NCI-H1417 (cell line): ENCODE data around the gene HOXD8.

Source experiments
- DNase-seq, 3 experiments: peaks; one replicate each; lab custom pipeline; 2025; lab: John Stamatoyannopoulos, UW

Gene HOXD8

DNA sequence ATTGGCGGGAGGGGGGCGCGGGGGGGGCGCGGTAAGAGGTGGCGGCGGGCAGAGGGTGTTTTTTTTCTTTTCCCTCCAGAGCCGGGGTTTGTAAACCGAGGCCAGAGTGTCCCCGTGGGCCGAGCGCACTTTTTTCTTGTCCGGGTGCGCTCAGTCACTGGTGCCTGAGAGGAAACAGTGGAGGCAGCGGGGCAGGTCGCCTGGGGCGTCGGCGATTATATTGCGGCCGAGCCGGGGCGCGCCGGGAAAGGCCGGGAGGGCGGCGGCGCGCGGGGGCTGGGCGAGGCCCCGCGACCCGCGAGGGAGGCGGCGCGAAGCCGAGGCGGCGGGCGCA, 275 bp downstream of the HOXD8 start:
- DNase-seq: peak in 2 of 3 experiments; percentile 45 to 90

DNA sequence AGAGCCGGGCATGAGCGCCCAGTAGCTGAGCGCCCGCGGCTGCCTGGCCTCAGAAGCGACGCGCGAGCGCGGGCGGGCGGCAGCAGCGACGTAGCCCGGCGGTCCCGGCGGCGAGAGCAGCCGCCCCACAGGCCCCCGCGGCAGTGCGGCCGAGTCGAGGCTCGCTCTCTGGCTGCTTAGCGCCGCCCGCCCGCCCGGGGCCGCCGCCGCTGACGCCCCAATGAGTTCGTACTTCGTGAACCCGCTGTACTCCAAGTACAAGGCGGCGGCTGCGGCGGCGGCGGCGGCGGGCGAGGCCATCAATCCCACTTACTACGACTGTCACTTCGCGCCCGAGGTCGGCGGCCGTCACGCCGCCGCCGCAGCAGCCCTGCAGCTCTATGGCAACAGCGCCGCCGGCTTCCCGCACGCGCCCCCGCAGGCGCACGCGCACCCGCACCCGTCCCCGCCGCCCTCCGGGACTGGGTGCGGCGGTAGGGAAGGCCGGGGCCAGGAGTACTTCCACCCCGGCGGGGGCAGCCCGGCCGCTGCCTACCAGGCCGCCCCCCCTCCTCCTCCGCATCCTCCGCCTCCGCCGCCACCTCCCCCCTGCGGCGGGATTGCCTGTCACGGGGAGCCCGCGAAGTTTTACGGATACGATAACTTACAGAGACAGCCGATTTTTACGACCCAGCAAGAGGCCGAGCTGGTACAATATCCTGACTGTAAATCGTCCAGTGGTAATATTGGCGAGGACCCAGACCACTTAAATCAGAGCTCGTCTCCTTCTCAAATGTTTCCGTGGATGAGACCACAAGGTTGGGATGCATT, 847 bp downstream of the HOXD8 start:
- peak; percentile 45 to 90 (median 86) for DNase-seq

- peak in 1 of 3 experiments; percentile 43 for DNase-seq
These were observed 1.7 kb downstream of the HOXD8 start for GRCh38 chr2:176130957-176131847.

GRCh38 chr2:176131848-176132158, 2.3 kb downstream of the HOXD8 start:
- DNase-seq: no peak

DNA sequence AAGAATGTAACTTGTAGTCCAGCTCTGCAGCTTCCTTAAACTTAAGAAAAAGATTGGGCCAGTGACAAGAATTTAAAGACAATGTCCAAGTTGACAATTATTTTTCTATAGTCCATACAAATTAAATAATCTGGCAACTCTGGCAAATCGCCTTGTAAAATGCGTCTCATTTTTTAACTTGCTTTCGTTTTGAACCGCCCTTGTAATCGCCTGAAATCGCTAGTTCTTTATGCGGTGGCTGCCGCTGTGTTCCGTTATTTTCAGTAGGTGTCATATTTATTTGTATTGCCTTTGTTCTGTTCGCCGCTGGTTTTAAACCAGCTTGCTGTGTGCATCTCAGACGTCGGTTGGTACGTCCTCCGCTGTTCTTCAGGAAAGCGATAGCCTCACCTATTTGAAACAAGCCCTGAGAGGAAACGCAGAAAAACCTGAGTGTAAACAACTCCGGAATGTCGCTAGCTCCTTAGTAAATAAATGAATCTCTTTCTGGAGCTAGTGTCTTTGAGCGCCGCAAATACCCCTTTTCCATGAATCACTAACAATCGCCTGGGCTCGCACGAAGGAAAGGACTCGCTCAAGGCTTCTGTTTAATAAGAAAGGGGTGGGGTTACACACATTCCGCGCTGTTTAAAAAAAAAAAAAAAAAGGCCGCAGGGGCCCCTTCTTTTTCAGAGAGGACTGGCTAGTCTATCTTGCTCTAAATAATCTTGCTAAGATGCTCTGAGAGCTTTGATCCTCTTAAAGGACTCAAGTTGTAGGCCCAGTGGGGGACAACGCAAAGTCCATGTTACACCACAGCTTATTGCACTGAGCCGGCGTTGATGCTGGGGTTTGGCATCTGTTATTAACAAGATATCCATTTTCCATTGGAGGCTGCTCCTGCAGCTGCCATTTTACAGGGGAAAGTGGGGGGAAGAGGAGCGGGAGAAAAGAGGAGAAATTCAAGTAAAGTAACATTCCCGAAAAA, 3.0 kb downstream of the HOXD8 start:
- DNase-seq: peak in 1 of 3 experiments; percentile 25

DNA sequence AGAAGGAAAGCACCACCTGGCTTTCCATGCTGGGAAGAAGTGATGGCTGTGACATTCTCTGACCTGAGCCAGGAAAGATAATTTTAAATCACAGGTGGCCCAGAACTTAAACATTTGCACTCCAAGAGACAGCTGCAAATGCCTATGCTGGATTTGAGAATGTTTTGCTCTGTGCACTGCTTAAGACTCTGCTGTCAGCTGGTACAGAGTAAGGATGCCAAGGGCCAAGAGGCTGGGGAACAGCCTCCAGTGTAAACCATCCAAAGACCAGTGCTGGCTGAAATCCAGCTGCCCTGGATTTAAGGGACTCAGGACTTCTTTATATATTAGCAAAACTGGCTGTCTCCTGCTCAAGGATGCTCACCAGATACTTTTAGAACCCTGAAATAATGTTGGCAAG, 3.9 kb downstream of the HOXD8 start:
- no peak for DNase-seq

DNA sequence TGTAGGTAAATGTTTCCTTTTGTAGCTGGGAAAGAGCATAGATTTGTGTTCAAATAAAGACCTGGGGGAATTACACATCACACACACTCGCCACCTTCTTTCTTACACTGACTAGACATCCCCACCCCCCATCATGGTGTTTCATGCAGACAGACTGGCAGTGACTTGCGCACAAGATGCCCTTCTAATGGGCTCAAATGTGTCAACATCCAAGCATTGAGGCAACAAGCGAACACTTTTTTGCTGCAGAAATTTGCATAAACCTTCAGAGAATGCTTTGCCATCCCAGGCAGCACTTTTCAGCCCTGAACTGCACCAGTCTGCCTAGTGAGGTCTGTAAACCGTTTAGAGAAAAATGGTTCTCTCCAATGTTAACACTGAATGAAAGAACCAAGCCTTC, 4.5 kb downstream of the HOXD8 start:
- no peak for DNase-seq

DNA sequence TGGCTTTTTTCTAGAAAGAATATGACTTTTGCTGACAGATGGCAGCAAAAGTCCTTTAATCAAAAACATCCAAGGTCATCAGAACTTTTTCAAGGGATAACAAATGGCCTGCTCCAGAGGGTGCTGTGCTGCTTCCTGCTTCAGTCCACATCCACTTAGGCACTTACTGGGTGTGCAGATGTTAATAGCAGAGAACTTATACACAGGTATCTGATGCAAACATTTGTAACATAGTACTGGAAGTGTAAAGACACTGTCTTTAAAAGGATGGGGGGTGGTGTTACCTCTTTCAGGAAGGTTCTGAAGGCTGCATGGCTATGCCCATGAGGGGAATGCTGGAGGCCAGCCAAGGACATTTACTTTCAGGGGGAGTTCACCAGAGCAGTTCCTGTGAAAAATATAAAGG, 5.5 kb downstream of the HOXD8 start:
- peak in 1 of 3 experiments; percentile 55 for DNase-seq

- no peak for DNase-seq
These were observed 7.1 kb downstream of the HOXD8 start for GRCh38 chr2:176136374-176137251.

GRCh38 chr2:176137252-176137580, 7.7 kb downstream of the HOXD8 start:
- no peak for DNase-seq

DNA sequence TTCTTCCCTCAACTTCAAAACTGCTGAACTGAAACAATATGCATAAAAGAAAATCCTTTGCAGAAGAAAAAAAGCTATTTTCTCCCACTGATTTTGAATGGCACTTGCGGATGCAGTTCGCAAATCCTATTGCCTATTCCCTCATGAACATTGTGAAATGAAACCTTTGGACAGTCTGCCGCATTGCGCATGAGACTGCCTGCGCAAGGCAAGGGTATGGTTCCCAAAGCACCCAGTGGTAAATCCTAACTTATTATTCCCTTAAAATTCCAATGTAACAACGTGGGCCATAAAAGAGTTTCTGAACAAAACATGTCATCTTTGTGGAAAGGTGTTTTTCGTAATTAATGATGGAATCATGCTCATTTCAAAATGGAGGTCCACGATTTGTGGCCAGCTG, 8.4 kb downstream of the HOXD8 start:
- DNase-seq: no peak

DNA sequence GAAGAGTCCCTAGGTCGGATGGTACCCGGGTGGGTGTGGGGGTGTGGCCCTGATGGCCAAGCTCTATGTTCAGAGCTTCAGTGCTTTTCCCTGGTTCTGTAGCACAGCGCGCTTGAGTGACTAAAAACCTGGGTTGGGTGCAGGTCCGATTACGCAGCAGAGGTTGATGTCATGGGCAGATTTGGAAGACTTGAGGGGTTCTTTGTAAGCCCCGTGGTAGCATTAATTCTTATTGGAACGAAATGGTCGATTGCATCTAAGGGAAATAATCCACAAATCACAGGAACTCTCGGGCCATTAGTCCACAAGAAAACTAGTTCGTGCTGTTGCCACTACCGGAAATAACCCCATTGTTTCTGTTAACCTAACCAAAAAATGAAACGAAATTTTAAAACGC, 9.0 kb downstream of the HOXD8 start:
- DNase-seq: no peak

- DNase-seq: no peak
These were observed 9.6 kb downstream of the HOXD8 start for GRCh38 chr2:176138923-176139660.

DNA sequence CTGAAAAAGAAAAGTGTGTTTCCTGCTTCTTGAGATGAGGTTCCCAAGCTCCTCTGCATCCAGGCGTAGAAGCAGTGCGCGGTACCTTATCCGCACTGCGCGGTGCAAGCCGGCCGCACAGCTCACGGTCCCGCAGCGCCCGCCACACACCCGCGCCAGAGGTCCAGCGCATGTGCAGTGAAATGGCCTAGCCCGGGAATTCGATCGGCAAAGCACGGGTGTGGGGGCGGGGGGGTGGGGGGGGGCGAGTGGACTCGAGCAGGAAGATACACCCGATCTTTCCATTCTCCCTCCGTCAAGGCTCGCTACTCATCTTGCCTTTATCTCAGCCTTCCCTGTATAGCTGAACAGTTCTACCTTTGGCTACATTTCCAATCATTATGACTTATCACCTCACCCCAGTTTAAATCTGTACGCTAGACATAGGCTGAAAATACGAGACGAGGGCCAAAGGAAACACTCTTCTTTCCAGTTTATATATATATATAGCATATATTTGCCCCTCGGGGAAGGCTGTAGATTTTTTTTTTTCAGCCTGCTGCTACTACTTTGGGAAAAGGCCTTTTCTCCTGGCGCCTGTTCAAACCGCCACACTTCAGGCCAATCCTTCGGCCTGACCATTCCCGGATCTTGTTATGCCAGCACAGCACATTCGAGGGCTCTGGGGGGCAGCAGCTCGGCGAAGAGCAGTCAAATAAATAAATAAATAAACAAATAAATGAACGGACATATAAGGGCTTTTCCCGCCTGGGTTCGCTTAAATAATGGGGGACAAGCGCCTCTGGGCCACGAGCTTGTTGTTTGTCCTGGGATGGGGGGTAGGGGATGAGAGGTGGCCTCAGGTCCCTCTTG, 10.4 kb downstream of the HOXD8 start:
- no peak for DNase-seq

GRCh38 chr2:176140513-176141317, 11.2 kb downstream of the HOXD8 start:
- DNase-seq: peak; percentile 77 to 88 (median 84)

- DNase-seq: no peak
These were observed 12.8 kb downstream of the HOXD8 start for GRCh38 chr2:176142281-176142680.

GRCh38 chr2:176145085-176145969, 15.8 kb downstream of the HOXD8 start:
- no peak for DNase-seq

- DNase-seq: peak in 1 of 3 experiments; percentile 11
These were observed 16.6 kb downstream of the HOXD8 start for GRCh38 chr2:176146101-176146500.
